HEK293 (cell line): Measurements from ENCODE around the gene NUB1.

Experiments
- GFI1B ChIP-seq: fragments of 450-650 bp; formaldehyde crosslinking; IDR thresholded peaks from 2 replicates; pipeline ENCODE4 v1.5.1; 2016; ENCODE audit warnings: missing biosample characterization, missing genetic modification characterization
- GLIS1 ChIP-seq: fragments of 450-650 bp; formaldehyde crosslinking; IDR thresholded peaks from 2 replicates; pipeline ENCODE4 v1.5.1; 2016; ENCODE audit warnings: missing biosample characterization, missing genetic modification characterization
- HIC1 ChIP-seq: fragments of 450-650 bp; formaldehyde crosslinking; IDR thresholded peaks from 2 replicates; pipeline ENCODE4 v1.5.1; 2016; ENCODE audit warnings: missing biosample characterization, missing genetic modification characterization
- MZF1 ChIP-seq: fragments of 450-650 bp; formaldehyde crosslinking; IDR thresholded peaks from 2 replicates; pipeline ENCODE4 v1.5.1; 2017; ENCODE audit warnings: missing biosample characterization, missing genetic modification characterization, borderline replicate concordance
- REST ChIP-seq: fragments of 450-650 bp; formaldehyde crosslinking; IDR thresholded peaks from 2 replicates; pipeline ENCODE4 v1.5.1; 2016; ENCODE audit warnings: missing biosample characterization, missing genetic modification characterization
- SCRT1 ChIP-seq: fragments of 450-650 bp; formaldehyde crosslinking; IDR thresholded peaks from 2 replicates; pipeline ENCODE4 v1.5.1; 2016; ENCODE audit warnings: missing biosample characterization, missing genetic modification characterization, borderline replicate concordance
- SCRT2 ChIP-seq: fragments of 450-650 bp; formaldehyde crosslinking; IDR thresholded peaks from 2 replicates; pipeline ENCODE4 v1.5.1; 2016; ENCODE audit warnings: missing biosample characterization, missing genetic modification characterization
- ZBTB44 ChIP-seq: fragments of 450-650 bp; IDR thresholded peaks from 2 replicates; pipeline ENCODE4 v1.5.1; 2018; ENCODE audit warnings: missing biosample characterization, mild to moderate bottlenecking, missing genetic modification characterization
- ZBTB48 ChIP-seq: fragments of 450-650 bp; formaldehyde crosslinking; IDR thresholded peaks from 2 replicates; pipeline ENCODE4 v1.5.1; 2016; ENCODE audit warnings: missing biosample characterization, missing genetic modification characterization
- ZBTB7A ChIP-seq: fragments of 450-650 bp; formaldehyde crosslinking; IDR thresholded peaks from 2 replicates; pipeline ENCODE4 v1.5.1; 2016; ENCODE audit warnings: low read depth, missing biosample characterization, missing genetic modification characterization
- ZNF132 ChIP-seq: fragments of 450-650 bp; formaldehyde crosslinking; IDR thresholded peaks from 2 replicates; pipeline ENCODE4 v1.5.1; 2017; ENCODE audit warnings: missing biosample characterization, missing genetic modification characterization, borderline replicate concordance
- ZNF133 ChIP-seq: fragments of 450-650 bp; formaldehyde crosslinking; IDR thresholded peaks from 2 replicates; pipeline ENCODE4 v1.5.1; 2016; ENCODE audit warnings: missing biosample characterization, missing genetic modification characterization
- ZNF174 ChIP-seq: fragments of 450-650 bp; formaldehyde crosslinking; IDR thresholded peaks from 2 replicates; pipeline ENCODE4 v1.5.0; 2017; ENCODE audit warnings: missing biosample characterization, mild to moderate bottlenecking, missing genetic modification characterization
- ZNF211 ChIP-seq: fragments of 450-650 bp; formaldehyde crosslinking; IDR thresholded peaks from 2 replicates; pipeline ENCODE4 v1.5.1; 2016; ENCODE audit warnings: low read depth, missing biosample characterization, missing genetic modification characterization
- ZNF23 ChIP-seq: fragments of 450-650 bp; formaldehyde crosslinking; IDR thresholded peaks from 2 replicates; pipeline ENCODE4 v1.5.1; 2016; ENCODE audit warnings: missing biosample characterization, missing genetic modification characterization, borderline replicate concordance
- ZNF280C ChIP-seq: fragments of 450-650 bp; formaldehyde crosslinking; IDR thresholded peaks from 2 replicates; pipeline ENCODE4 v1.5.1; 2016; ENCODE audit warnings: missing biosample characterization, missing genetic modification characterization
- ZNF433 ChIP-seq: fragments of 450-650 bp; formaldehyde crosslinking; IDR thresholded peaks from 2 replicates; pipeline ENCODE4 v1.5.1; 2016; ENCODE audit warnings: missing biosample characterization, missing genetic modification characterization, low read depth
- ZNF521 ChIP-seq: fragments of 450-650 bp; formaldehyde crosslinking; IDR thresholded peaks from 2 replicates; pipeline ENCODE4 v1.5.1; 2017; ENCODE audit warnings: missing biosample characterization, mild to moderate bottlenecking, missing genetic modification characterization
- ZNF549 ChIP-seq: fragments of 450-650 bp; IDR thresholded peaks from 2 replicates; pipeline ENCODE4 v1.5.1; 2018; ENCODE audit warnings: missing biosample characterization, missing genetic modification characterization, mild to moderate bottlenecking, inconsistent platforms, moderate library complexity
- ZNF558 ChIP-seq: fragments of 450-650 bp; formaldehyde crosslinking; IDR thresholded peaks from 2 replicates; pipeline ENCODE4 v1.5.1; 2016; ENCODE audit warnings: missing biosample characterization, missing genetic modification characterization
- ZNF561 ChIP-seq: fragments of 450-650 bp; IDR thresholded peaks from 2 replicates; pipeline ENCODE4 v1.5.1; 2018; ENCODE audit warnings: missing biosample characterization, missing genetic modification characterization, borderline replicate concordance
- ZNF621 ChIP-seq: fragments of 450-650 bp; formaldehyde crosslinking; IDR thresholded peaks from 2 replicates; pipeline ENCODE4 v1.5.1; 2017; ENCODE audit warnings: missing biosample characterization, missing genetic modification characterization
- ZNF624 ChIP-seq: fragments of 450-650 bp; formaldehyde crosslinking; IDR thresholded peaks from 2 replicates; pipeline ENCODE4 v1.5.1; 2017; ENCODE audit warnings: missing biosample characterization, missing genetic modification characterization
- ZNF626 ChIP-seq: fragments of 450-650 bp; sonication (Bioruptor Pico); formaldehyde crosslinking; IDR thresholded peaks from 2 replicates; pipeline ENCODE4 v1.5.1; 2018; ENCODE audit warnings: missing biosample characterization, missing genetic modification characterization, inconsistent platforms
- ZNF747 ChIP-seq: fragments of 450-650 bp; formaldehyde crosslinking; IDR thresholded peaks from 2 replicates; pipeline ENCODE4 v1.5.1; 2016; ENCODE audit warnings: missing biosample characterization, missing genetic modification characterization
- ZNF776 ChIP-seq: fragments of 450-650 bp; formaldehyde crosslinking; IDR thresholded peaks from 2 replicates; pipeline ENCODE4 v1.5.0; 2017; ENCODE audit warnings: missing biosample characterization, missing genetic modification characterization, borderline replicate concordance
- ZNF777 ChIP-seq: fragments of 450-650 bp; formaldehyde crosslinking; IDR thresholded peaks from 2 replicates; pipeline ENCODE4 v1.5.1; 2017; ENCODE audit warnings: missing biosample characterization, missing genetic modification characterization, borderline replicate concordance
- ZNF843 ChIP-seq: fragments of 450-650 bp; formaldehyde crosslinking; IDR thresholded peaks from 2 replicates; pipeline ENCODE4 v1.5.1; 2016; ENCODE audit warnings: missing biosample characterization, missing genetic modification characterization
- ZSCAN30 ChIP-seq: fragments of 450-650 bp; IDR thresholded peaks from 2 replicates; pipeline ENCODE4 v1.5.1; 2018; ENCODE audit warnings: missing biosample characterization, mild to moderate bottlenecking, missing genetic modification characterization, moderate library complexity
- TF ChIP-seq, protein P1 (sequence below): fragments of 450-650 bp; formaldehyde crosslinking; IDR thresholded peaks from 2 replicates; pipeline ENCODE4 v1.5.1; 2016; ENCODE audit warnings: missing biosample characterization, missing genetic modification characterization

NUB1 gene

DNA sequence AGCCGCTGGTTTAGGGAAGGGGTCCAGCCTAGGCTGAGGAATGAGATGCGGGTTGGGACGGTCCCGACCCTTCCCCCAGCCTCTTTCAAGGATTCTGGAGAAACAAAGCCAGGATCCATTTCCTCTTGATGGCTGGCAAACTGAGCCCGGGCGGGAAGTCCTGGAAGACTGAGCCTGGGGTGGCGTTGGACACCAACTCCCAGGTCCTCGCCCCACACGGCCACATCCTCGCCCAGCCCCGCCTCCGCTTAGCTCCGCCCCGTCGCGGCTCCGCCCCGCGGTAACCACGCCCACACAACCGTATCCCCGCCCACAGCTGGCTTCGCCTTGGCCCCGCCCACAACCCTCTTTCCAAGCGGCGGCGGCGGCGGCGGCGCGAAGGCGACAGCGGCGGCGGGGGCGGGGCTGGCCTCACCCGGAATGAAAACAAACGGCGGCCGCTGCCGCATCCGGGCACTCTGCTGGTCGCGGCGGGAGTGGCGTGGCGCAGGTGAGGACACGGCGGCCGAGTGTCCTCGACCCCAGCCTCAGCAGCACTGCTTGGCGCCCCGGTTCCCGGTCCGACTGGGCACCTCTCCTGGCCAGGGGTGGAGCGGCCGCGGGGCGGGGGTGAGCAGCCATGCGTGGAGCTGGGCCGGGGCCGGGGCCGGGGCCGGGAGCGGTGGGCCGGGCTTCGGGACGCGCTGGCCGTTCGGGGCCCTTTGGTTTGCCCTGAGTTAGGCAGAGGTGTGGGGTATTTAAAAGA, at the start of gene NUB1 (continued):
- TF ChIP-seq ZNF621 = no peak
- no peak for TF ChIP-seq ZNF776 (tag by site-specific recombination)
- peak; percentile 59; the same call in 1 of the 2 replicates for TF ChIP-seq ZBTB44 (tag by site-specific recombination)
- TF ChIP-seq ZSCAN30 = peak; percentile 92
- no peak for TF ChIP-seq ZNF211 (tag by site-specific recombination)
- TF ChIP-seq SCRT2 = no peak
- TF ChIP-seq ZNF626 (tag by site-specific recombination) = no peak
- TF ChIP-seq ZNF558 (tag by site-specific recombination) = no peak
- TF ChIP-seq, protein P1, sequence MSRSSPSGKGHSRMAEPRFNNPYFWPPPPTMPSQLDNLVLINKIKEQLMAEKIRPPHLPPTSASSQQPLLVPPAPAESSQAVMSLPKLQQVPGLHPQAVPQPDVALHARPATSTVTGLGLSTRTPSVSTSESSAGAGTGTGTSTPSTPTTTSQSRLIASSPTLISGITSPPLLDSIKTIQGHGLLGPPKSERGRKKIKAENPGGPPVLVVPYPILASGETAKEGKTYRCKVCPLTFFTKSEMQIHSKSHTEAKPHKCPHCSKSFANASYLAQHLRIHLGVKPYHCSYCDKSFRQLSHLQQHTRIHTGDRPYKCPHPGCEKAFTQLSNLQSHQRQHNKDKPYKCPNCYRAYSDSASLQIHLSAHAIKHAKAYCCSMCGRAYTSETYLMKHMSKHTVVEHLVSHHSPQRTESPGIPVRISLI (tag by site-specific recombination) = no peak
- TF ChIP-seq ZNF280C (tag by site-specific recombination) = no peak
- TF ChIP-seq ZNF133 (tag by site-specific recombination) = no peak
- TF ChIP-seq ZNF174 = no peak
- TF ChIP-seq ZNF132 (tag by site-specific recombination) = no peak
- no peak for TF ChIP-seq ZNF624 (tag by site-specific recombination)
- no peak for TF ChIP-seq ZNF777 (tag by site-specific recombination)
- TF ChIP-seq SCRT1 (tag by site-specific recombination) = no peak
- no peak for TF ChIP-seq ZNF521 (tag by site-specific recombination)
- no peak for TF ChIP-seq ZNF23
- no peak for TF ChIP-seq MZF1 (tag by site-specific recombination)
- no peak for TF ChIP-seq ZNF433
- peak; percentile 52 for TF ChIP-seq GLIS1 (tag by site-specific recombination)
- no peak for TF ChIP-seq ZNF843 (tag by site-specific recombination)
- TF ChIP-seq GFI1B (tag by site-specific recombination) = no peak
- TF ChIP-seq ZNF561 = peak; percentile 45; the same call in 1 of the 2 replicates
- TF ChIP-seq REST (tag by site-specific recombination) = no peak
- no peak for TF ChIP-seq HIC1 (tag by site-specific recombination)
- TF ChIP-seq ZNF747 (tag by site-specific recombination) = no peak
- no peak for TF ChIP-seq ZNF549 (tag by site-specific recombination)
- TF ChIP-seq ZBTB7A (tag by site-specific recombination) = no peak
- TF ChIP-seq ZBTB48 (tag by site-specific recombination) = no peak
